ENCODE results near the gene HPCAL4. TPM values are rescaled to one million over a fixed set of nuclear protein-coding genes. Genes with fewer than 3 reads are reported as not detected.

HPCAL4 gene
- total and polyA plus RNA-seq, 2 experiments from 2014 or later, result 0.08 to 1.2 TPM

Small RNA genes lying within 50 kb of the gene (small RNA-seq; reads per million reads assigned to genes)
- not detected for gene RNU7-121P (ENCODE audit: low replicate concordance)

Other genes with a start within 250 kb of the HPCAL4 start
- 0.63 and 1.3 TPM in 2 replicates for gene BMP8A, start 199.8 kb downstream of the HPCAL4 start, total RNA-seq (2014; rRNA removed; shearing (Covaris generic))
- 0.34 TPM in 1 of 2 replicates, not detected in the other for gene BMP8A, start 199.8 kb downstream of the HPCAL4 start, polyA plus RNA-seq (2016; fragmentation: Nextera tagmentation; extraction: Ambion mirVana)
- gene PABPC4, start 114.6 kb downstream of the HPCAL4 start, total RNA-seq (2014; rRNA removed; shearing (Covaris generic)), result 193 and 199 TPM in 2 replicates
- gene PABPC4, start 114.6 kb downstream of the HPCAL4 start, polyA plus RNA-seq (2016; fragmentation: Nextera tagmentation; extraction: Ambion mirVana), result 280 and 328 TPM in 2 replicates
- gene HEYL, start 51.8 kb downstream of the HPCAL4 start, total RNA-seq (2014; rRNA removed; shearing (Covaris generic)), result 4.1 and 4.5 TPM in 2 replicates
- gene HEYL, start 51.8 kb downstream of the HPCAL4 start, polyA plus RNA-seq (2016; fragmentation: Nextera tagmentation; extraction: Ambion mirVana), result 1.6 and 1.8 TPM in 2 replicates
- not detected in 2 replicates for gene NT5C1A, start 19.3 kb downstream of the HPCAL4 start, total RNA-seq (2014; rRNA removed; shearing (Covaris generic))
- gene NT5C1A, start 19.3 kb downstream of the HPCAL4 start, polyA plus RNA-seq (2016; fragmentation: Nextera tagmentation; extraction: Ambion mirVana), result not detected in 2 replicates
- gene PPIE, start 47.4 kb upstream of the HPCAL4 start, total RNA-seq (2014; rRNA removed; shearing (Covaris generic)), result 24.3 and 27.8 TPM in 2 replicates
- 50.3 and 51.9 TPM in 2 replicates for gene PPIE, start 47.4 kb upstream of the HPCAL4 start, polyA plus RNA-seq (2016; fragmentation: Nextera tagmentation; extraction: Ambion mirVana)
- 2.8 and 4.0 TPM in 2 replicates for gene OXCT2, start 79.9 kb upstream of the HPCAL4 start, total RNA-seq (2014; rRNA removed; shearing (Covaris generic))
- 1.1 and 1.4 TPM in 2 replicates for gene OXCT2, start 79.9 kb upstream of the HPCAL4 start, polyA plus RNA-seq (2016; fragmentation: Nextera tagmentation; extraction: Ambion mirVana)
- 0.43 and 0.90 TPM in 2 replicates for gene BMP8B, start 97.4 kb upstream of the HPCAL4 start, total RNA-seq (2014; rRNA removed; shearing (Covaris generic))
- gene BMP8B, start 97.4 kb upstream of the HPCAL4 start, polyA plus RNA-seq (2016; fragmentation: Nextera tagmentation; extraction: Ambion mirVana), result 0.16 and 0.17 TPM in 2 replicates
- gene TRIT1, start 192.1 kb upstream of the HPCAL4 start, total RNA-seq (2014; rRNA removed; shearing (Covaris generic)), result 31.0 and 31.8 TPM in 2 replicates
- gene TRIT1, start 192.1 kb upstream of the HPCAL4 start, polyA plus RNA-seq (2016; fragmentation: Nextera tagmentation; extraction: Ambion mirVana), result 19.4 and 24.3 TPM in 2 replicates
- 38.8 and 41.1 TPM in 2 replicates for gene MYCL, start 210.5 kb upstream of the HPCAL4 start, total RNA-seq (2014; rRNA removed; shearing (Covaris generic))
- 8.2 and 9.1 TPM in 2 replicates for gene MYCL, start 210.5 kb upstream of the HPCAL4 start, polyA plus RNA-seq (2016; fragmentation: Nextera tagmentation; extraction: Ambion mirVana)

All from GM23338 (cell line).